Epithelial cell of esophagus (primary cell): ENCODE data around the gene MAP2K2.
"Not testable (repeated sequence)": the region's sequence is repeated elsewhere in the genome, so short reads cannot be mapped to it uniquely, and the experiment has no call there.

Experiments
- DNase-seq: peaks from one replicate; pipeline ENCODE4 v3.0.0; 2010; ENCODE audit warnings: low read depth
- H3K4me3 ChIP-seq: 2 replicates; pipeline ENCODE4 v1.5.1; 2011; ENCODE audit warnings: mild to moderate bottlenecking, low read length, control low read depth
- TF ChIP-seq, protein P1 (sequence below): IDR thresholded peaks from 2 replicates; pipeline ENCODE4 v1.5.1; 2011; ENCODE audit warnings: low read depth, mild to moderate bottlenecking, low read length, control low read depth, inconsistent platforms; ENCODE audit not compliant: insufficient read depth; ENCODE audit errors: missing control alignments

Gene MAP2K2

GRCh38 chr19:4154571-4155312 is 30.8 kb upstream of the MAP2K2 start:
- H3K4me3 ChIP-seq = no peak overlapping the region

GRCh38 chr19:4152241-4152998 is 28.5 kb upstream of the MAP2K2 start:
- no peak for DNase-seq

More at GRCh38 chr19:4154571-4155312, 30.8 kb upstream of the MAP2K2 start:
- DNase-seq = no peak
- TF ChIP-seq, protein P1, sequence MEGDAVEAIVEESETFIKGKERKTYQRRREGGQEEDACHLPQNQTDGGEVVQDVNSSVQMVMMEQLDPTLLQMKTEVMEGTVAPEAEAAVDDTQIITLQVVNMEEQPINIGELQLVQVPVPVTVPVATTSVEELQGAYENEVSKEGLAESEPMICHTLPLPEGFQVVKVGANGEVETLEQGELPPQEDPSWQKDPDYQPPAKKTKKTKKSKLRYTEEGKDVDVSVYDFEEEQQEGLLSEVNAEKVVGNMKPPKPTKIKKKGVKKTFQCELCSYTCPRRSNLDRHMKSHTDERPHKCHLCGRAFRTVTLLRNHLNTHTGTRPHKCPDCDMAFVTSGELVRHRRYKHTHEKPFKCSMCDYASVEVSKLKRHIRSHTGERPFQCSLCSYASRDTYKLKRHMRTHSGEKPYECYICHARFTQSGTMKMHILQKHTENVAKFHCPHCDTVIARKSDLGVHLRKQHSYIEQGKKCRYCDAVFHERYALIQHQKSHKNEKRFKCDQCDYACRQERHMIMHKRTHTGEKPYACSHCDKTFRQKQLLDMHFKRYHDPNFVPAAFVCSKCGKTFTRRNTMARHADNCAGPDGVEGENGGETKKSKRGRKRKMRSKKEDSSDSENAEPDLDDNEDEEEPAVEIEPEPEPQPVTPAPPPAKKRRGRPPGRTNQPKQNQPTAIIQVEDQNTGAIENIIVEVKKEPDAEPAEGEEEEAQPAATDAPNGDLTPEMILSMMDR = no peak

DNA sequence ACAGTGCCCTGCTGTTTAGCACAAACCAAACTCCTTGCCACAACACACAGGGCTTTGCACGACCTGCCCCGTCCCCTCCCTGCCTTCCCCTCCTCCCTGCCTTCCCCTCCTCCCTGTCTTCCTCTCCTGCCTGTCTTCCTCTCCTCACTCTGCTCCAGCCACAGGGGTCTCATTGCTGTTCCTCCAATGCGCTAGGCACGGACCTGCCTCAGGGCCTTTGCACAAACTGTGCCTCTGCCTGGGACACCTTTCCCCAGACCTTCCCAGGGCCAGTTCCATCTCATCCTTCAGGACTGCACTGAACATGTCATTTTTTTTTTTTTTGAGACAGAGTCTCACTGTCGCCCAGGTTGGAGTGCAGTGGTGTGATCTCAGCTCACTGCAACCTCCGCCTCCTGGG is 27.7 kb upstream of the MAP2K2 start:
- H3K4me3 ChIP-seq = no peak overlapping the region
- TF ChIP-seq, protein P1 = no peak
- DNase-seq = no peak

More at GRCh38 chr19:4152241-4152998, 28.5 kb upstream of the MAP2K2 start:
- TF ChIP-seq, protein P1 = no peak
- no peak overlapping the region for H3K4me3 ChIP-seq

GRCh38 chr19:4149518-4150288 is 25.8 kb upstream of the MAP2K2 start:
- no peak for DNase-seq
- TF ChIP-seq, protein P1 = no peak
- H3K4me3 ChIP-seq = no peak overlapping the region

DNA sequence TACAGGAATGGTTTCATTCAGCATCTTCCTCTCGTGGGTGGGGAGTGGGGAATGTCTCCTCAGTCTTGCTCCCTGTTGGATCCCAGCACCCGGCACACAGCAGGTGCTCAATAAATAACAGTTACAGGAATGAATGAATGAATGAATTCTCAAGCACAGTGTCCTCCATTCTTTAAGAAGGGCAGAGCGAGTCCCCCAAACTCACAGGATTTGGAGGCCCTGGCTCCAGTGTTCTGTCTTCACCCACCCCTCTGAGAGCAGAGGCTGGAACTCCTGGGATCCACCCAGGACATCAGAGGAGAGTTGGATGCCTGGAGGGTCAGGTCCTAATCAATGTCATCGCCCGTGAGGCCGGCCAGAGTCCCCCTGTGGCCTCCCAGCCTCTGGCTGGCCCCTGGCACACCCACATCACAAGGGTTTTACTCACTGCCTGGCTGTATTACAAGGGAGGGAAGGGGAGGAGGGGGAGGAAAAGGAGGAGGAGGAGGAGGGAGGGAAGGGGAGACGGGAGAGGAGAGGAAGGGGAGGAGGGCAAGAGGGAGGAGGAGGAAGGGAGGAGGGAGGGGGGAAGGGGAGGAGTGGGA is 20.8 kb upstream of the MAP2K2 start:
- peak; percentile 19 for DNase-seq
- no peak overlapping the region for H3K4me3 ChIP-seq
- TF ChIP-seq, protein P1 = no peak

- DNase-seq = not testable (repeated sequence)
These were observed 19.0 kb upstream of the MAP2K2 start for GRCh38 chr19:4142916-4143315.

More at GRCh38 chr19:4142916-4143315, 19.0 kb upstream of the MAP2K2 start:
- not testable (repeated sequence) for H3K4me3 ChIP-seq
